Measurements from ENCODE around the gene FRAS1. TPM values are rescaled to one million over a fixed set of nuclear protein-coding genes. Genes with fewer than 3 reads are reported as not detected.

The FRAS1 gene
- total and polyA plus RNA-seq, 9 of the 15 experiments (the other 6 are each of a cell fraction or from before 2014, with no cell fraction given) = under 0.01 to 0.11 (median 0.04) TPM; not detected in 2

DNA sequence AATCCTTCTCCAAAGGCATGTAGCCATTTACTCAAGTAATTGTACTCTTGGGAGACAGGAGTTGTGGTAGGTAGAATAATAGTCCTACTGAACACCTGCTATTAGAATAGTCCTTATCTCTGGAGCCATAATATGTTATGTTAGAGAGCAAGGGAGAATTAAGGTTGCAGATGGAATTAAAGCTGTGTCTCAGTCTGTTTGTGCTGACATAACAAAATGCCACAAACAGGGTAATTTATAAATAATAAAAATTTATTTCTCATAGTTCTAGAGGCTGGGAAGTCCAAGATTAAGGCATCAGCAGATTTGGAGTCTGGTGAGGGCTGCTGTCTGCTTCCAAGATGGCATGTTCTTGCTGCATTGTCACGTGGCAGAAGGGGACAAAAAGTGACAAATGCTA, 24.2 kb upstream of the FRAS1 start (continued):
- TF ChIP-seq, protein P1, sequence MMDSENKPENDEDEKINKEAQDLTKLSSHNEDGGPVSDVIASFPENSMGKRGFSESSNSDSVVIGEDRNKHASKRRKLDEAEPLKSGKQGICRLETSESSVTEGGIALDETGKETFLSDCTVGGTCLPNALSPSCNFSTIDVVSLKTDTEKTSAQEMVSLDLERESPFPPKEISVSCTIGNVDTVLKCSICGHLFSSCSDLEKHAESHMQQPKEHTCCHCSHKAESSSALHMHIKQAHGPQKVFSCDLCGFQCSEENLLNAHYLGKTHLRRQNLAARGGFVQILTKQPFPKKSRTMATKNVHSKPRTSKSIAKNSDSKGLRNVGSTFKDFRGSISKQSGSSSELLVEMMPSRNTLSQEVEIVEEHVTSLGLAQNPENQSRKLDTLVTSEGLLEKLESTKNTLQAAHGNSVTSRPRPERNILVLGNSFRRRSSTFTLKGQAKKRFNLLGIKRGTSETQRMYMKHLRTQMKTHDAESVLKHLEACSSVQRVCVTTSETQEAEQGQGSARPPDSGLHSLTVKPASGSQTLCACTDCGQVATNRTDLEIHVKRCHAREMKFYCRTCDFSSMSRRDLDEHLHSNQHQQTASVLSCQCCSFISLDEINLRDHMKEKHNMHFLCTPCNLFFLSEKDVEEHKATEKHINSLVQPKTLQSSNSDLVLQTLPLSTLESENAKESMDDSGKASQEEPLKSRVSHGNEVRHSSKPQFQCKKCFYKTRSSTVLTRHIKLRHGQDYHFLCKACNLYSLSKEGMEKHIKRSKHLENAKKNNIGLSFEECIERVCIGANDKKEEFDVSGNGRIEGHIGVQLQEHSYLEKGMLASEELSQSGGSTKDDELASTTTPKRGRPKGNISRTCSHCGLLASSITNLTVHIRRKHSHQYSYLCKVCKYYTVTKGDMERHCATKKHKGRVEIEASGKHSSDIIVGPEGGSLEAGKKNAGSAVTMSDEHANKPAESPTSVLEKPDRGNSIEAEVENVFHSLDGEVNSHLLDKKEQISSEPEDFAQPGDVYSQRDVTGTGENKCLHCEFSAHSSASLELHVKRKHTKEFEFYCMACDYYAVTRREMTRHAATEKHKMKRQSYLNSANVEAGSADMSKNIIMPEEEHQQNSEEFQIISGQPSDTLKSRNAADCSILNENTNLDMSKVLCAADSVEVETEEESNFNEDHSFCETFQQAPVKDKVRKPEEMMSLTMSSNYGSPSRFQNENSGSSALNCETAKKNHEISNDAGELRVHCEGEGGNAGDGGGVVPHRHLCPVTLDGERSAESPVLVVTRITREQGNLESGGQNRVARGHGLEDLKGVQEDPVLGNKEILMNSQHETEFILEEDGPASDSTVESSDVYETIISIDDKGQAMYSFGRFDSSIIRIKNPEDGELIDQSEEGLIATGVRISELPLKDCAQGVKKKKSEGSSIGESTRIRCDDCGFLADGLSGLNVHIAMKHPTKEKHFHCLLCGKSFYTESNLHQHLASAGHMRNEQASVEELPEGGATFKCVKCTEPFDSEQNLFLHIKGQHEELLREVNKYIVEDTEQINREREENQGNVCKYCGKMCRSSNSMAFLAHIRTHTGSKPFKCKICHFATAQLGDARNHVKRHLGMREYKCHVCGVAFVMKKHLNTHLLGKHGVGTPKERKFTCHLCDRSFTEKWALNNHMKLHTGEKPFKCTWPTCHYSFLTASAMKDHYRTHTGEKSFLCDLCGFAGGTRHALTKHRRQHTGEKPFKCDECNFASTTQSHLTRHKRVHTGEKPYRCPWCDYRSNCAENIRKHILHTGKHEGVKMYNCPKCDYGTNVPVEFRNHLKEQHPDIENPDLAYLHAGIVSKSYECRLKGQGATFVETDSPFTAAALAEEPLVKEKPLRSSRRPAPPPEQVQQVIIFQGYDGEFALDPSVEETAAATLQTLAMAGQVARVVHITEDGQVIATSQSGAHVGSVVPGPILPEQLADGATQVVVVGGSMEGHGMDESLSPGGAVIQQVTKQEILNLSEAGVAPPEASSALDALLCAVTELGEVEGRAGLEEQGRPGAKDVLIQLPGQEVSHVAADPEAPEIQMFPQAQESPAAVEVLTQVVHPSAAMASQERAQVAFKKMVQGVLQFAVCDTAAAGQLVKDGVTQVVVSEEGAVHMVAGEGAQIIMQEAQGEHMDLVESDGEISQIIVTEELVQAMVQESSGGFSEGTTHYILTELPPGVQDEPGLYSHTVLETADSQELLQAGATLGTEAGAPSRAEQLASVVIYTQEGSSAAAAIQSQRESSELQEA (IDR thresholded peaks at IDR 0.05; ENCODE audit: low read depth) = no peak
- no peak for TF ChIP-seq CREBBP (IDR thresholded peaks at IDR 0.05; ENCODE audit: low read depth, low read length)

GRCh38 chr4:78033861-78034260, 23.3 kb upstream of the FRAS1 start:
- Histone ChIP-seq H3K9me1 (ENCODE audit: control insufficient read depth, insufficient read depth, low read length) (no peaks in the 10 kb centered on the region), H2AFZ (ENCODE audit: low read depth, low read length) (no peak overlapping the region), H3K27ac (ENCODE audit: extremely low read depth, low read depth, low read length) (no peak overlapping the region), H3K4me3 (no peak overlapping the region), H3K27me3 (ENCODE audit: control insufficient read depth in 2 of 2, insufficient read depth in 2 of 2, low read length in 2 of 2) (no peaks in the 10 kb centered on the region), H4K20me1 (replicated peaks; ENCODE audit: control insufficient read depth, insufficient read depth, low read length) (no peaks in the 10 kb centered on the region), H3K9ac (ENCODE audit: insufficient read depth in 1 of 2, low read depth in 2 of 2, low read length in 2 of 2) (no peak overlapping the region), H3K79me2 (ENCODE audit: control insufficient read depth, insufficient read depth, low read length) (no peaks in the 10 kb centered on the region), H3K36me3 (ENCODE audit: control insufficient read depth, insufficient read depth, low read length) (no peaks in the 10 kb centered on the region), H3K9me3 (replicated peaks; ENCODE audit: control insufficient read depth, insufficient read depth, low read depth, low read length) (no peaks in the 10 kb centered on the region), H3K4me2 (ENCODE audit: insufficient read depth, low read length) (no peak overlapping the region), H3K4me1 (replicated peaks in 1 of 2; ENCODE audit: control insufficient read depth in 2 of 2, insufficient read depth in 2 of 2, low read length in 2 of 2) (no peaks in the 10 kb centered on the region)
- no peak for DNase-seq (ENCODE audit: extremely low read depth in 1 of 4, low spot score in 3 of 4)
- POLR2A ChIA-PET = no interaction called here
- in situ Hi-C loops (cut with MboI) = no loop called here
- ATAC-seq = no peak
- CTCF ChIA-PET (ENCODE audit: low intra/inter-chr PET ratio) = no interaction called here
- BruUV-seq (replicated peaks) = no TSS peak
- intact Hi-C loops (cut with micrococcal nuclease) = no loop called here
- no peak for FAIRE-seq
- TF ChIP-seq RFX1 (IDR thresholded peaks at IDR 0.05) (no peak), EHMT2 (IDR thresholded peaks at IDR 0.05) (no peak), ZNF140 (CRISPR knock-in tag; IDR thresholded peaks at IDR 0.05) (no peak), ZNF146 (CRISPR knock-in tag; IDR thresholded peaks at IDR 0.05; ENCODE audit: unreplicated experiment) (no peak), RERE (CRISPR knock-in tag; IDR thresholded peaks at IDR 0.05; ENCODE audit: borderline replicate concordance) (no peak)
